ENCODE results near the gene WDPCP. TPM values are rescaled to one million over a fixed set of nuclear protein-coding genes. Genes with fewer than 3 reads are reported as not detected.
A peak's percentile ranks its signal among the peaks of the same experiment; 100 is the strongest.
"Not testable (repeated sequence)": the region's sequence is repeated elsewhere in the genome, so short reads cannot be mapped to it uniquely, and the experiment has no call there.

WDPCP gene, protein sequence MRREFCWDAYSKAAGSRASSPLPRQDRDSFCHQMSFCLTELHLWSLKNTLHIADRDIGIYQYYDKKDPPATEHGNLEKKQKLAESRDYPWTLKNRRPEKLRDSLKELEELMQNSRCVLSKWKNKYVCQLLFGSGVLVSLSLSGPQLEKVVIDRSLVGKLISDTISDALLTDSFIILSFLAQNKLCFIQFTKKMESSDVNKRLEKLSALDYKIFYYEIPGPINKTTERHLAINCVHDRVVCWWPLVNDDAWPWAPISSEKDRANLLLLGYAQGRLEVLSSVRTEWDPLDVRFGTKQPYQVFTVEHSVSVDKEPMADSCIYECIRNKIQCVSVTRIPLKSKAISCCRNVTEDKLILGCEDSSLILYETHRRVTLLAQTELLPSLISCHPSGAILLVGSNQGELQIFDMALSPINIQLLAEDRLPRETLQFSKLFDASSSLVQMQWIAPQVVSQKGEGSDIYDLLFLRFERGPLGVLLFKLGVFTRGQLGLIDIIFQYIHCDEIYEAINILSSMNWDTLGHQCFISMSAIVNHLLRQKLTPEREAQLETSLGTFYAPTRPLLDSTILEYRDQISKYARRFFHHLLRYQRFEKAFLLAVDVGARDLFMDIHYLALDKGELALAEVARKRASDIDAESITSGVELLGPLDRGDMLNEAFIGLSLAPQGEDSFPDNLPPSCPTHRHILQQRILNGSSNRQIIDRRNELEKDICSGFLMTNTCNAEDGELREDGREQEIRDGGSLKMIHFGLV
- 2.7 TPM for polyA plus RNA-seq

- H3K4me3 Mint-ChIP-seq = peak within 1 kb of the TSS; percentile 91 to 98 (median 96)
- H3K36me3 Mint-ChIP-seq = no peaks in the 10 kb centered on the region
- H3K9me3 Mint-ChIP-seq = no peaks in the 10 kb centered on the region
- peak within 1 kb of the TSS; percentile 90 to 99 (median 99) for H3K27ac Mint-ChIP-seq
- no peaks in the 10 kb centered on the region for H3K27me3 Mint-ChIP-seq
- peaks cover 21 to 31% (median 31%) of the 10 kb centered on the region in 3 donors for H3K4me1 Mint-ChIP-seq
Measured at GRCh38 chr2:63588385-63589147, at the start of gene WDPCP, which contains the start of gene MDH1. Gene WDPCP (minus strand): TSS chr2:63588477. CDS start chr2:63588271, 206 bp downstream. Gene MDH1 (plus strand): TSS chr2:63588963. CDS start chr2:63589044, 81 bp downstream.

GRCh38 chr2:63632382-63632781 lies 44.1 kb upstream of the WDPCP start:
- Mint-ChIP-seq H3K4me3 (no peak overlapping the region), H3K9me3 (peaks cover 10 to 45% (median 15%) of the 10 kb centered on the region in 3 donors), H3K36me3 (no peaks in the 10 kb centered on the region), H3K27me3 (peaks cover 5% of the 10 kb centered on the region), H3K27ac (no peak overlapping the region), H3K4me1 (peaks cover 0 to under 1% (median 0%) of the 10 kb centered on the region in 3 donors)

GRCh38 chr2:63631501-63631900 lies 43.2 kb upstream of the WDPCP start:
- Mint-ChIP-seq H3K36me3 (no peaks in the 10 kb centered on the region), H3K27ac (no peak overlapping the region), H3K4me3 (no peak overlapping the region), H3K9me3 (peaks cover 10 to 45% (median 14%) of the 10 kb centered on the region in 3 donors), H3K4me1 (no peaks in the 10 kb centered on the region), H3K27me3 (peaks cover 4% of the 10 kb centered on the region)

GRCh38 chr2:63628403-63628942 lies 40.2 kb upstream of the WDPCP start:
- H3K27ac Mint-ChIP-seq = no peak overlapping the region
- no peak overlapping the region for H3K4me3 Mint-ChIP-seq
- H3K27me3 Mint-ChIP-seq = peaks cover 1% of the 10 kb centered on the region

GRCh38 chr2:63627866-63628265 lies 39.6 kb upstream of the WDPCP start:
- no peak overlapping the region for H3K4me3 Mint-ChIP-seq
- H3K36me3 Mint-ChIP-seq = no peaks in the 10 kb centered on the region
- peaks cover 1% of the 10 kb centered on the region for H3K27me3 Mint-ChIP-seq
- H3K27ac Mint-ChIP-seq = no peak overlapping the region
- no peaks in the 10 kb centered on the region for H3K4me1 Mint-ChIP-seq
- peaks cover 10 to 23% (median 12%) of the 10 kb centered on the region in 3 donors for H3K9me3 Mint-ChIP-seq

More at GRCh38 chr2:63628403-63628942, 40.2 kb upstream of the WDPCP start:
- no peaks in the 10 kb centered on the region for H3K4me1 Mint-ChIP-seq
- H3K36me3 Mint-ChIP-seq = no peaks in the 10 kb centered on the region
- peaks cover 12 to 28% (median 13%) of the 10 kb centered on the region in 3 donors for H3K9me3 Mint-ChIP-seq

DNA sequence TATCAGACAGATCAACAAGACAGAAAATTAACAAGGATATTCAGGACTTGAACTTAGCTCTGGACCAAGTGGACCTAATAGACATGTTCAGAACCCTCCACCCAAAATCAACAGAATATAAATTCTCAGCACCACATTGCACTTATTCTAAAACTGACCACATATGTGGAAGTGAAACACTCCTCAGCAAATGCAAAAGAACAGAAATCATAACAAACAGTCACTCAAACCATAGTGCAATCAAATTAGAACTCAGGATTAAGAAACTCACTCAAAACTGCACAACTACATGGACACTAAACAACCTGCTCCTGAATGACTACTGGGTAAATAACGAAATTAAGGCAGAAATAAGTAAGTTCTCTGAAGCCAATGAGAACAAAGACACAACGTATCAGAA lies 35.5 kb upstream of the WDPCP start:
- not testable (repeated sequence) for H3K27ac Mint-ChIP-seq, H3K4me1 Mint-ChIP-seq, H3K9me3 Mint-ChIP-seq, H3K27me3 Mint-ChIP-seq, H3K36me3 Mint-ChIP-seq, H3K4me3 Mint-ChIP-seq

- no peaks in the 10 kb centered on the region for H3K36me3 Mint-ChIP-seq
- H3K27ac Mint-ChIP-seq = no peak overlapping the region
- H3K9me3 Mint-ChIP-seq = peaks cover 4 to 5% (median 4%) of the 10 kb centered on the region in 3 donors
- peaks cover 2% of the 10 kb centered on the region for H3K27me3 Mint-ChIP-seq
- H3K4me1 Mint-ChIP-seq = no peaks in the 10 kb centered on the region
- no peak overlapping the region for H3K4me3 Mint-ChIP-seq
Measured at GRCh38 chr2:63622751-63623150, 34.5 kb upstream of the WDPCP start.

DNA sequence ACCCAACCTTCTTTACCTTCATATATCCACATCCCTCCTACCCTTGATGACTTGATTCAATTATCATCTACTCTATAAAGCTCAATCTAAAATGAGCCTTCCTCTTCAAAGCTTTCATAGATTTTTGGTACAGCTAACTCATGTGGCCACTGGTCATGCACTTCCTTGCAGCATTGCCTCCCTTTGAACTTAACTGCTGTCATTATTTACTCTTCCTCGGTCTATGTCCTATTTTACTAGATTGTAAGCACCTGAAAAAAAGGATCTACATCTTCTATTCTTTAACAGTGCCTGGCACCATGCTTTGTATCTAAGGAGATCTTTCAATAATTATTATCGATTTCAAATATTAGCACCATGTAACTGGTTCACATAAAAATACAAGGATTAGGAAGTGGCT lies 31.1 kb upstream of the WDPCP start:
- no peak overlapping the region for H3K4me3 Mint-ChIP-seq
- no peaks in the 10 kb centered on the region for H3K4me1 Mint-ChIP-seq
- peaks cover 3% of the 10 kb centered on the region for H3K27me3 Mint-ChIP-seq
- H3K9me3 Mint-ChIP-seq = no peaks in the 10 kb centered on the region
- H3K36me3 Mint-ChIP-seq = no peaks in the 10 kb centered on the region
- no peak overlapping the region for H3K27ac Mint-ChIP-seq

DNA sequence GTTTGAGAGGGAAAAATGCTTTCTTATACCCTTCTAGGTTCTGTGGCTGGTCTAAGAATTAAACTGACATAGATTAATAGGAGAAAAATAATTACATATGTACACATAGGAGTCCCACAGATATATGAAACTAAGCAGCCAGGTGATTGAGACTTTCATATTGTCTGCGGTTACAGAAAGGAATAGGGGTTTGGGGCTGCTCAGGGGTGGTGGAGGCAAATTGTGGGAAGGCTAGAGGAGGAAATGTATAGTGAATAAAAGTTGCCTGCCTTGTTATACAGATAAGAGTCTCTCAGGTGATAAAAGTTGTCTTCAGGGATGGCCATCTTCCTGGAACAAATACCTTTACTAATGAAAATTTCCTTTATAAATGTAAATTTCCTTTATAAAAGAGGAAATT lies 29.1 kb upstream of the WDPCP start:
- no peaks in the 10 kb centered on the region for H3K9me3 Mint-ChIP-seq
- H3K27me3 Mint-ChIP-seq = peaks cover 5% of the 10 kb centered on the region
- H3K36me3 Mint-ChIP-seq = peaks cover 2% of the 10 kb centered on the region

DNA sequence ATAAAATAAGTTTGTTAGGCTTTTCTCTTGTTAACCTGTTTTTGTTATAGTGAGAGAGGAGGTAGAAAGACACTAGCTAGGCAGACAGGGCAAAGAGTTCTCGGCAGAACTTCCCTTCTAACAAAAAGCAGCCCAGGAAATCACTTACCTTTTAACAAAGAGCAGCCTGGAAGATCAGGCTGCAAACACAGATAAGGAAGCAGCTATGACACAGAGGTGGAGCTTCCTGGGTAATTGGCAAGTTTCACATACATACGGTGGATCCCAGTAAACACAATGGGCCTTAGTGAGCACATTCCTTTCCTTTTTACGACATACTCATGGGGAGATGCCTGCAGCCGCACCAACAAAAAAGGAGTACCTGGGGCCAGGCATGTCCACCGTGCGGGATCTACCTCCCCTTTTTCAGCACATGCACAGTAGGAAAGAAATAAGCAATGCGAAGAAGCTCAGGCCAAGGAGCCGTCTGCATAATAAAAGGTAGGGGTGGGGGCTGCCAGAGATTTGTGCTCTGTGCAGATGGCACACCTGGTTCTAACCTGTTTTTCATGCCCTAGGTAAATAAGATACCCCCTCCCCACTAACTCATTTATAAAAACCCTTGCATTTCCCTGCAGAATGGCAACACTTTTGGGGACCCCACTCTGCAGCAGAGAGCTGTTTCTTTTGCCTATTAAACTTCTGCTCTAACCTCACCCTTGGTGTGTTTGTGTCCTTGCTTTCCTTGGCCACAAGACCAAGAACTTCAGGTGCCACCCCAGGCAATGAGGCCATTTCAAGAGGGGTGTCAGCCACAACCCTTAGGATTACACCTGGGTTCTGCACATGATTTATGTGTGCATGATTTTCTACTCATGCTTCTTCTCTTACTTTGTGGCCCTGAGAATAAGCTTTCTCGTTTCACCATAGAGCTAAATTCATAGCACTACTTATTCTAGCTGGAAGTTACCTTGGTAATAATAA lies 27.0 kb upstream of the WDPCP start:
- peaks cover 3% of the 10 kb centered on the region for H3K27me3 Mint-ChIP-seq
- no peaks in the 10 kb centered on the region for H3K4me1 Mint-ChIP-seq
- no peak overlapping the region for H3K4me3 Mint-ChIP-seq
- H3K36me3 Mint-ChIP-seq = peaks cover 2% of the 10 kb centered on the region
- no peak overlapping the region for H3K27ac Mint-ChIP-seq
- no peaks in the 10 kb centered on the region for H3K9me3 Mint-ChIP-seq

More for the DNA sequence above, 29.1 kb upstream of the WDPCP start:
- Mint-ChIP-seq H3K27ac (no peak overlapping the region), H3K4me1 (no peaks in the 10 kb centered on the region), H3K4me3 (no peak overlapping the region)

DNA sequence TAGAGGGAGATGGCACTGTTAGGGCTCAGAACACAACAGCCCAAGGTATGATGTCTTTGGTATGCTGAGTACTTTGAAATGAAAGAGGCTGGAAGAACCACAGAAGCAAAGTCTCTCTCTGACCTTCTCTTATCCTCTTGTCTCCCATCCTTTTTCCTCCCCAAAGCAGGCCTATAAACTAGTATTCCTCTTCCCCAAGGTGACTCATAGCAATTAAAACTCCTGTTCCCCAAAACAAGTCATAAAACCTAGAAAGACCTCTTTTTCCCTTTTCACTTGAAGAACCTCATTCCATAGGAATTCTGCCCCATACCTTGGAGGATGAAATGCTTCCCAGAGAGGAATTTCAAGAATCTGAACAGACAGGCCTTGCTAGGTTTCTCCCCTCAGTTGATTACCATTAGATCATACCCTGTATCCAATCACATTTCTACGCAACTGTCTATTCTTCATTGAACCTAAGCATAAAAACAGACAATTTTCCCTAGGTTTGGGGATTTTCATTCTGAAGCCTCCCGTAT lies 26.2 kb upstream of the WDPCP start:
- no peaks in the 10 kb centered on the region for H3K9me3 Mint-ChIP-seq
- peaks cover 3% of the 10 kb centered on the region for H3K27me3 Mint-ChIP-seq

GRCh38 chr2:63613391-63613901 lies 25.2 kb upstream of the WDPCP start:
- peaks cover 3% of the 10 kb centered on the region for H3K27me3 Mint-ChIP-seq
- H3K4me1 Mint-ChIP-seq = no peaks in the 10 kb centered on the region
- no peaks in the 10 kb centered on the region for H3K9me3 Mint-ChIP-seq
- H3K4me3 Mint-ChIP-seq = no peak overlapping the region
- peaks cover 2% of the 10 kb centered on the region for H3K36me3 Mint-ChIP-seq
- H3K27ac Mint-ChIP-seq = no peak overlapping the region

More for the DNA sequence above, 26.2 kb upstream of the WDPCP start:
- peak overlapping the region in 1 of 3 donors; percentile 5 for H3K27ac Mint-ChIP-seq
- no peak overlapping the region for H3K4me3 Mint-ChIP-seq
- H3K4me1 Mint-ChIP-seq = no peaks in the 10 kb centered on the region
- peaks cover 2% of the 10 kb centered on the region for H3K36me3 Mint-ChIP-seq

GRCh38 chr2:63610525-63610924 lies 22.2 kb upstream of the WDPCP start:
- Mint-ChIP-seq H3K36me3 (peaks cover 9% of the 10 kb centered on the region), H3K9me3 (no peaks in the 10 kb centered on the region), H3K27me3 (peaks cover 3% of the 10 kb centered on the region), H3K4me3 (no peak overlapping the region), H3K4me1 (no peaks in the 10 kb centered on the region), H3K27ac (no peak overlapping the region)

Data from IgD-negative memory B cell (primary cell).